ENCODE measurements around the gene PRPH.
"Not testable (repeated sequence)": the region's sequence is repeated elsewhere in the genome, so short reads cannot be mapped to it uniquely, and the experiment has no call there.

The PRPH gene

GRCh38 chr12:49305762-49306510 lies 11.0 kb downstream of the PRPH start:
- Histone ChIP-seq H3K9me3 (ENCODE audit: control insufficient read depth, insufficient read depth, low read length) (no peaks in the 10 kb centered on the region), H3K4me1 (ENCODE audit: control insufficient read depth, insufficient read depth, low read length) (no peaks in the 10 kb centered on the region), H3K36me3 (ENCODE audit: control insufficient read depth, insufficient read depth, low read length) (no peaks in the 10 kb centered on the region), H3K27ac (ENCODE audit: low read depth, low read length) (no peak overlapping the region), H3K9ac (ENCODE audit: low read depth, low read length) (no peak overlapping the region), H3K27me3 (ENCODE audit: control insufficient read depth, insufficient read depth, low read length) (no peaks in the 10 kb centered on the region; the same call in 1 of the 2 replicates), H3K4me3 (ENCODE audit: low read depth, low read length) (no peak overlapping the region)

- Histone ChIP-seq H3K9me3 (ENCODE audit: control insufficient read depth, insufficient read depth, low read length) (no peaks in the 10 kb centered on the region), H3K9ac (ENCODE audit: low read depth, low read length) (no peak overlapping the region), H3K4me1 (ENCODE audit: control insufficient read depth, insufficient read depth, low read length) (no peaks in the 10 kb centered on the region), H3K27me3 (ENCODE audit: control insufficient read depth, insufficient read depth, low read length) (no peaks in the 10 kb centered on the region; the same call in 1 of the 2 replicates), H3K27ac (ENCODE audit: low read depth, low read length) (no peak overlapping the region), H3K36me3 (ENCODE audit: control insufficient read depth, insufficient read depth, low read length) (no peaks in the 10 kb centered on the region), H3K4me3 (ENCODE audit: low read depth, low read length) (no peak overlapping the region)
Measured at GRCh38 chr12:49309386-49309785, 14.4 kb downstream of the PRPH start.

GRCh38 chr12:49310451-49311000 lies 15.6 kb downstream of the PRPH start:
- H3K9me3 ChIP-seq (ENCODE audit: control insufficient read depth, insufficient read depth, low read length); H3K9ac ChIP-seq (ENCODE audit: low read depth, low read length); H3K4me1 ChIP-seq (ENCODE audit: control insufficient read depth, insufficient read depth, low read length); H3K4me3 ChIP-seq (ENCODE audit: low read depth, low read length); H3K27ac ChIP-seq (ENCODE audit: low read depth, low read length); H3K27me3 ChIP-seq (ENCODE audit: control insufficient read depth, insufficient read depth, low read length); H3K36me3 ChIP-seq (ENCODE audit: control insufficient read depth, insufficient read depth, low read length): not testable (repeated sequence)

- Histone ChIP-seq H3K27ac (ENCODE audit: low read depth, low read length) (no peak overlapping the region), H3K36me3 (ENCODE audit: control insufficient read depth, insufficient read depth, low read length) (no peaks in the 10 kb centered on the region), H3K27me3 (ENCODE audit: control insufficient read depth, insufficient read depth, low read length) (no peaks in the 10 kb centered on the region), H3K4me3 (ENCODE audit: low read depth, low read length) (no peak overlapping the region), H3K9me3 (ENCODE audit: control insufficient read depth, insufficient read depth, low read length) (no peaks in the 10 kb centered on the region), H3K4me1 (ENCODE audit: control insufficient read depth, insufficient read depth, low read length) (no peaks in the 10 kb centered on the region), H3K9ac (ENCODE audit: low read depth, low read length) (no peak overlapping the region)
Measured at GRCh38 chr12:49314811-49315210, 19.9 kb downstream of the PRPH start.

DNA sequence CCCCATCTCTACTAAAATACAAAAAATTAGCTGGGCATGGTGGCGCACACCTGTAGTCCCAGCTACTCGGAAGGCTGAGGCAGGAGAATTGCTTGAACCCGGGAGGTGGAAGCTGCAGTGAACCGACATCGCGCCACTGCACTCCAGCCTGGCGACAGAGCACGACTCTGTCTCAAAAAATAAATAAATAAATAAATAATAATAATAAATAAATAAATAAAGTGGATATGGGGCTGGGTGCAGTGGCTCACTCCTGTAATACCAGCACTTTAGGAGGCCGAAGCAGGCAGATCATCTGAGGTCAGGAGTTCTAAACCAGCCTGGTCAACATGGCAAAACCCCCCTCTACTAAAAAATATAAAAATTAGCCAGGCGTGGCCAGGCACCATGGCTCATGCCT lies 22.2 kb downstream of the PRPH start:
- not testable (repeated sequence) for H3K36me3 ChIP-seq (ENCODE audit: control insufficient read depth, insufficient read depth, low read length); H3K27me3 ChIP-seq (ENCODE audit: control insufficient read depth, insufficient read depth, low read length); H3K9me3 ChIP-seq (ENCODE audit: control insufficient read depth, insufficient read depth, low read length); H3K4me3 ChIP-seq (ENCODE audit: low read depth, low read length); H3K9ac ChIP-seq (ENCODE audit: low read depth, low read length); H3K27ac ChIP-seq (ENCODE audit: low read depth, low read length); H3K4me1 ChIP-seq (ENCODE audit: control insufficient read depth, insufficient read depth, low read length)

GRCh38 chr12:49320411-49321103 lies 25.6 kb downstream of the PRPH start:
- not testable (repeated sequence) for H3K36me3 ChIP-seq (ENCODE audit: control insufficient read depth, insufficient read depth, low read length); H3K9me3 ChIP-seq (ENCODE audit: control insufficient read depth, insufficient read depth, low read length); H3K27me3 ChIP-seq (ENCODE audit: control insufficient read depth, insufficient read depth, low read length); H3K27ac ChIP-seq (ENCODE audit: low read depth, low read length); H3K9ac ChIP-seq (ENCODE audit: low read depth, low read length); H3K4me3 ChIP-seq (ENCODE audit: low read depth, low read length)
- H3K4me1 ChIP-seq (ENCODE audit: control insufficient read depth, insufficient read depth, low read length): peaks cover 11% of the 10 kb centered on the region; the same call in 1 of the 2 replicates

GRCh38 chr12:49322367-49322707 lies 27.4 kb downstream of the PRPH start:
- peaks cover 25% of the 10 kb centered on the region for H3K36me3 ChIP-seq (ENCODE audit: control insufficient read depth, insufficient read depth, low read length)
- H3K4me3 ChIP-seq (ENCODE audit: low read depth, low read length): peak overlapping the region; percentile 91
- H3K27ac ChIP-seq (ENCODE audit: low read depth, low read length): peak overlapping the region; percentile 78
- H3K9me3 ChIP-seq (ENCODE audit: control insufficient read depth, insufficient read depth, low read length): no peaks in the 10 kb centered on the region
- H3K27me3 ChIP-seq (ENCODE audit: control insufficient read depth, insufficient read depth, low read length): no peaks in the 10 kb centered on the region
- peaks cover 11% of the 10 kb centered on the region; the same call in 1 of the 2 replicates for H3K4me1 ChIP-seq (ENCODE audit: control insufficient read depth, insufficient read depth, low read length)
- peak overlapping the region; percentile 69 for H3K9ac ChIP-seq (ENCODE audit: low read depth, low read length)

- peaks cover 11% of the 10 kb centered on the region; the same call in 1 of the 2 replicates for H3K4me1 ChIP-seq (ENCODE audit: control insufficient read depth, insufficient read depth, low read length)
- peaks cover 31% of the 10 kb centered on the region for H3K36me3 ChIP-seq (ENCODE audit: control insufficient read depth, insufficient read depth, low read length)
- peak within 1 kb of the TSS; percentile 74 for H3K9ac ChIP-seq (ENCODE audit: low read depth, low read length)
- H3K27me3 ChIP-seq (ENCODE audit: control insufficient read depth, insufficient read depth, low read length): no peaks in the 10 kb centered on the region
- no peaks in the 10 kb centered on the region for H3K9me3 ChIP-seq (ENCODE audit: control insufficient read depth, insufficient read depth, low read length)
- peak within 1 kb of the TSS; percentile 78 for H3K27ac ChIP-seq (ENCODE audit: low read depth, low read length)
- H3K4me3 ChIP-seq (ENCODE audit: low read depth, low read length): peak within 1 kb of the TSS; percentile 91
Measured at GRCh38 chr12:49322708-49323523, 28.0 kb downstream of the PRPH start, which contains the start of gene TROAP. TROAP (plus strand) TSS chr12:49323255; CDS start chr12:49323609, 354 bp downstream.

DNA sequence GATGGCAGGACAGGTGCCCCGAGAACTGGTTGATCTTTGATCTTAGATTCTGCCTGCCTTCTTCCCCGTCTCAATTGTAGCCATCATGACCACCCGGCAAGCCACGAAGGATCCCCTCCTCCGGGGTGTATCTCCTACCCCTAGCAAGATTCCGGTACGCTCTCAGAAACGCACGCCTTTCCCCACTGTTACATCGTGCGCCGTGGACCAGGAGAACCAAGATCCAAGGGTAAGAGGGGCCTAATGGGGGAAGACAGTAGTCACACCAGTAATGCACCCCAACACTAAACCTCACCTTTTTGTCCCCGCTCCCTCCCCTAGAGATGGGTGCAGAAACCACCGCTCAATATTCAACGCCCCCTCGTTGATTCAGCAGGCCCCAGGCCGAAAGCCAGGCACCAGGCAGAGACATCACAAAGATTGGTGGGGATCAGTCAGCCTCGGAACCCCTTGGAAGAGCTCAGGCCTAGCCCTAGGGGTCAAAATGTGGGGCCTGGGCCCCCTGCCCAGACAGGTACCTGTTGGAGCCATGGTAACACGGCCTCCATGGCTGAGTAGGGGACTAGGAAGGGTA lies 28.7 kb downstream of the PRPH start:
- Histone ChIP-seq H3K9me3 (ENCODE audit: control insufficient read depth, insufficient read depth, low read length) (no peaks in the 10 kb centered on the region), H3K9ac (ENCODE audit: low read depth, low read length) (peak overlapping the region; percentile 74), H3K4me1 (ENCODE audit: control insufficient read depth, insufficient read depth, low read length) (peaks cover 11% of the 10 kb centered on the region; the same call in 1 of the 2 replicates), H3K27me3 (ENCODE audit: control insufficient read depth, insufficient read depth, low read length) (no peaks in the 10 kb centered on the region), H3K27ac (ENCODE audit: low read depth, low read length) (peak overlapping the region; percentile 78), H3K36me3 (ENCODE audit: control insufficient read depth, insufficient read depth, low read length) (peaks cover 31% of the 10 kb centered on the region), H3K4me3 (ENCODE audit: low read depth, low read length) (peak overlapping the region; percentile 91)

GRCh38 chr12:49325606-49326005 lies 30.7 kb downstream of the PRPH start:
- Histone ChIP-seq H3K36me3 (ENCODE audit: control insufficient read depth, insufficient read depth, low read length) (peaks cover 50% of the 10 kb centered on the region), H3K4me1 (ENCODE audit: control insufficient read depth, insufficient read depth, low read length) (peaks cover 11% of the 10 kb centered on the region; the same call in 1 of the 2 replicates), H3K4me3 (ENCODE audit: low read depth, low read length) (no peak overlapping the region), H3K9me3 (ENCODE audit: control insufficient read depth, insufficient read depth, low read length) (no peaks in the 10 kb centered on the region), H3K27ac (ENCODE audit: low read depth, low read length) (no peak overlapping the region), H3K9ac (ENCODE audit: low read depth, low read length) (no peak overlapping the region), H3K27me3 (ENCODE audit: control insufficient read depth, insufficient read depth, low read length) (no peaks in the 10 kb centered on the region)

Measured in HUES48 (cell line).